ENCODE results near the gene MYCBP2. TPM values are rescaled to one million over a fixed set of nuclear protein-coding genes. Genes with fewer than 3 reads are reported as not detected.

Gene MYCBP2
- total RNA-seq, 1 donor = 155 TPM

DNA sequence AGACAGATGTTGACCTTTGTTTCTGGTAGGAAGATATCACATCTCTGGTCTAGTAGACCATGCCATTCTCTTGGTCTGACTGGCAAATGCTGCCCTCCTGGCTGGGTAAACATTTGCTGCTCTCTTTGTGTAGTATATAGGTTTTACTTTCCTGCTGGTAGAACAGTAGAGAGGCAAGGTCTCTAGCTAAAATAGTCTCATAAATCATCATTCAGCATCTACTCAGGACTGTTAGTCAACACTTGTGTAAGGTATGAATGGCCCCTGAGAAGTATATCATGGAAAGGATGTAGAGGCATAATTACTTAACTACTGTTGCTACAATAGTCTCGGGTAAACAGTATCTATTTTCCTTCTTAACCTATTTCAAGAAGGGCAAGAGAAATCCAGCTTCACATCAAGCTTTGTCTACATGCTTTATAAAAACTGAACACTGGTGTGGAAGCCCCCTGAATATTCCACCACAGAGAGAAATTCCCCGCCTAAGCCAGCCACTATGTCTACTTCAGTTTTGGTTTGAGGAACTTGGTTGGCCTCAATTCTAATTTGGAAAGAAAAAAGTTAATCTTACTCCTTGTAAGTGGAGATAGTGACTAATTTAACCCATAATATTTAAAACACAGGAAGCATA lies 18.4 kb upstream of the MYCBP2 start:
- no peak for DNase-seq (ENCODE audit: insufficient read length, low spot score, missing footprints)
- Histone ChIP-seq H3K4me1 (ENCODE audit: insufficient read depth, low read length) (no peaks in the 10 kb centered on the region), H2AFZ (ENCODE audit: low read length) (no peak overlapping the region), H3K9me3 (ENCODE audit: low read depth, low read length) (no peaks in the 10 kb centered on the region), H3K27ac (ENCODE audit: low read depth, low read length) (no peak overlapping the region), H3K79me2 (ENCODE audit: insufficient read depth, low read length) (no peaks in the 10 kb centered on the region), H4K20me1 (ENCODE audit: insufficient read depth, low read length) (no peaks in the 10 kb centered on the region), H3K4me3 (ENCODE audit: insufficient read depth, low read length) (no peak overlapping the region), H3K4me2 (ENCODE audit: insufficient read depth, low read length) (no peak overlapping the region), H3K36me3 (ENCODE audit: insufficient read depth, low read length) (no peaks in the 10 kb centered on the region), H3K27me3 (ENCODE audit: insufficient read depth, low read length) (no peaks in the 10 kb centered on the region)
- TF ChIP-seq, protein P1, sequence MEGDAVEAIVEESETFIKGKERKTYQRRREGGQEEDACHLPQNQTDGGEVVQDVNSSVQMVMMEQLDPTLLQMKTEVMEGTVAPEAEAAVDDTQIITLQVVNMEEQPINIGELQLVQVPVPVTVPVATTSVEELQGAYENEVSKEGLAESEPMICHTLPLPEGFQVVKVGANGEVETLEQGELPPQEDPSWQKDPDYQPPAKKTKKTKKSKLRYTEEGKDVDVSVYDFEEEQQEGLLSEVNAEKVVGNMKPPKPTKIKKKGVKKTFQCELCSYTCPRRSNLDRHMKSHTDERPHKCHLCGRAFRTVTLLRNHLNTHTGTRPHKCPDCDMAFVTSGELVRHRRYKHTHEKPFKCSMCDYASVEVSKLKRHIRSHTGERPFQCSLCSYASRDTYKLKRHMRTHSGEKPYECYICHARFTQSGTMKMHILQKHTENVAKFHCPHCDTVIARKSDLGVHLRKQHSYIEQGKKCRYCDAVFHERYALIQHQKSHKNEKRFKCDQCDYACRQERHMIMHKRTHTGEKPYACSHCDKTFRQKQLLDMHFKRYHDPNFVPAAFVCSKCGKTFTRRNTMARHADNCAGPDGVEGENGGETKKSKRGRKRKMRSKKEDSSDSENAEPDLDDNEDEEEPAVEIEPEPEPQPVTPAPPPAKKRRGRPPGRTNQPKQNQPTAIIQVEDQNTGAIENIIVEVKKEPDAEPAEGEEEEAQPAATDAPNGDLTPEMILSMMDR (IDR thresholded peaks at IDR 0.05; ENCODE audit: extremely low read depth, low read depth, low read length) = no peak

GRCh38 chr13:77343841-77344240 lies 16.9 kb upstream of the MYCBP2 start:
- TF ChIP-seq, protein P1 (IDR thresholded peaks at IDR 0.05; ENCODE audit: extremely low read depth, low read depth, low read length) = no peak
- H3K4me1 ChIP-seq (ENCODE audit: insufficient read depth, low read length) = no peaks in the 10 kb centered on the region
- H3K27me3 ChIP-seq (ENCODE audit: insufficient read depth, low read length) = no peaks in the 10 kb centered on the region
- H3K9me3 ChIP-seq (ENCODE audit: low read depth, low read length) = no peaks in the 10 kb centered on the region
- no peak overlapping the region for H3K4me2 ChIP-seq (ENCODE audit: insufficient read depth, low read length)
- no peak overlapping the region for H3K4me3 ChIP-seq (ENCODE audit: insufficient read depth, low read length)
- no peaks in the 10 kb centered on the region for H3K36me3 ChIP-seq (ENCODE audit: insufficient read depth, low read length)
- no peaks in the 10 kb centered on the region for H3K79me2 ChIP-seq (ENCODE audit: insufficient read depth, low read length)
- no peak overlapping the region for H2AFZ ChIP-seq (ENCODE audit: low read length)
- no peak for DNase-seq (ENCODE audit: insufficient read length, low spot score, missing footprints)
- H4K20me1 ChIP-seq (ENCODE audit: insufficient read depth, low read length) = no peaks in the 10 kb centered on the region
- H3K27ac ChIP-seq (ENCODE audit: low read depth, low read length) = no peak overlapping the region

GRCh38 chr13:77339408-77339807 lies 12.5 kb upstream of the MYCBP2 start:
- Histone ChIP-seq H3K27ac (ENCODE audit: low read depth, low read length) (no peak overlapping the region), H3K4me2 (ENCODE audit: insufficient read depth, low read length) (no peak overlapping the region), H3K79me2 (ENCODE audit: insufficient read depth, low read length) (no peaks in the 10 kb centered on the region), H3K27me3 (ENCODE audit: insufficient read depth, low read length) (peaks cover 5% of the 10 kb centered on the region), H4K20me1 (ENCODE audit: insufficient read depth, low read length) (no peaks in the 10 kb centered on the region), H2AFZ (ENCODE audit: low read length) (no peak overlapping the region), H3K4me3 (ENCODE audit: insufficient read depth, low read length) (no peak overlapping the region), H3K4me1 (ENCODE audit: insufficient read depth, low read length) (no peaks in the 10 kb centered on the region), H3K36me3 (ENCODE audit: insufficient read depth, low read length) (no peaks in the 10 kb centered on the region), H3K9me3 (ENCODE audit: low read depth, low read length) (no peaks in the 10 kb centered on the region)
- no peak for DNase-seq (ENCODE audit: insufficient read length, low spot score, missing footprints)
- TF ChIP-seq, protein P1 (IDR thresholded peaks at IDR 0.05; ENCODE audit: extremely low read depth, low read depth, low read length) = no peak

GRCh38 chr13:77338961-77339401 lies 12.1 kb upstream of the MYCBP2 start:
- Histone ChIP-seq H3K27me3 (ENCODE audit: insufficient read depth, low read length) (peaks cover 5% of the 10 kb centered on the region), H3K4me3 (ENCODE audit: insufficient read depth, low read length) (no peak overlapping the region), H2AFZ (ENCODE audit: low read length) (no peak overlapping the region), H3K4me1 (ENCODE audit: insufficient read depth, low read length) (no peaks in the 10 kb centered on the region), H3K36me3 (ENCODE audit: insufficient read depth, low read length) (no peaks in the 10 kb centered on the region), H4K20me1 (ENCODE audit: insufficient read depth, low read length) (no peaks in the 10 kb centered on the region), H3K9me3 (ENCODE audit: low read depth, low read length) (no peaks in the 10 kb centered on the region), H3K79me2 (ENCODE audit: insufficient read depth, low read length) (no peaks in the 10 kb centered on the region), H3K27ac (ENCODE audit: low read depth, low read length) (no peak overlapping the region), H3K4me2 (ENCODE audit: insufficient read depth, low read length) (no peak overlapping the region)
- DNase-seq (ENCODE audit: insufficient read length, low spot score, missing footprints) = no peak
- TF ChIP-seq, protein P1 (IDR thresholded peaks at IDR 0.05; ENCODE audit: extremely low read depth, low read depth, low read length) = no peak

Data from osteoblast (primary cell).